ENCODE measurements around the gene AFTPH.

The AFTPH gene

GRCh38 chr2:64624108-64624610 lies 100.0 kb downstream of the AFTPH start:
- H3K27ac ChIP-seq (ENCODE audit: extremely low read depth, low read depth, low read length) = no peak overlapping the region
- CTCF ChIA-PET = interaction anchor here (0.6 kb wide), 1 partner anchor 20 kb away, joined by 3 read pairs; no protein-coding TSS in a partner anchor
- POLR2A ChIA-PET = no interaction called here
- H3K4me1 ChIP-seq (ENCODE audit: control insufficient read depth, insufficient read depth, low read length) = no peaks in the 10 kb centered on the region
- TF ChIP-seq ZSCAN16 (tag by site-specific recombination; IDR thresholded peaks at IDR 0.05) (no peak), TRIM28 (IDR thresholded peaks at IDR 0.05; ENCODE audit: borderline replicate concordance, low read length) (no peak), ZNF311 (tag by site-specific recombination; IDR thresholded peaks at IDR 0.05; ENCODE audit: borderline replicate concordance) (no peak), KLF16 (tag by site-specific recombination; IDR thresholded peaks at IDR 0.05) (no peak), PRDM6 (tag by site-specific recombination; IDR thresholded peaks at IDR 0.05) (no peak), ZSCAN5A (tag by site-specific recombination; IDR thresholded peaks at IDR 0.05) (no peak), ZNF654 (tag by site-specific recombination; IDR thresholded peaks at IDR 0.05; ENCODE audit: low read depth) (no peak), ZNF521 (tag by site-specific recombination; IDR thresholded peaks at IDR 0.05) (no peak), ZBTB49 (tag by site-specific recombination; IDR thresholded peaks at IDR 0.05; ENCODE audit: low read depth) (no peak)
- no peaks in the 10 kb centered on the region for H3K36me3 ChIP-seq (ENCODE audit: control insufficient read depth in 2 of 2, insufficient read depth in 1 of 2, low read length in 2 of 2)
- no peaks in the 10 kb centered on the region for H3K9me3 ChIP-seq (ENCODE audit: control insufficient read depth, insufficient read depth, low read depth, low read length)
- no peak overlapping the region for H3K4me3 ChIP-seq (ENCODE audit: low read depth, low read length)

GRCh38 chr2:64624862-64625261 lies 100.7 kb downstream of the AFTPH start:
- Histone ChIP-seq H3K27ac (ENCODE audit: extremely low read depth, low read depth, low read length) (no peak overlapping the region), H3K4me3 (ENCODE audit: low read depth, low read length) (no peak overlapping the region), H3K9me3 (ENCODE audit: control insufficient read depth, insufficient read depth, low read depth, low read length) (no peaks in the 10 kb centered on the region), H3K36me3 (ENCODE audit: control insufficient read depth in 2 of 2, insufficient read depth in 1 of 2, low read length in 2 of 2) (no peaks in the 10 kb centered on the region), H3K4me1 (ENCODE audit: control insufficient read depth, insufficient read depth, low read length) (no peaks in the 10 kb centered on the region)
- CTCF ChIA-PET = interaction anchor here (0.6 to 1.1 kb wide), 4 partner anchors 20 to 586 kb away, joined by 3 to 5 read pairs (median 3); no protein-coding TSS in a partner anchor
- POLR2A ChIA-PET = no interaction called here
- TF ChIP-seq ZNF311 (tag by site-specific recombination; IDR thresholded peaks at IDR 0.05; ENCODE audit: borderline replicate concordance) = no peak
- TF ChIP-seq ZNF292 (tag by site-specific recombination; IDR thresholded peaks at IDR 0.05; ENCODE audit: borderline replicate concordance, low read depth) = no peak
- TF ChIP-seq KLF16 (tag by site-specific recombination; IDR thresholded peaks at IDR 0.05) = no peak
- no peak for TF ChIP-seq ZNF302 (tag by site-specific recombination; IDR thresholded peaks at IDR 0.05; ENCODE audit: low read depth)
- TF ChIP-seq ZNF776 (tag by site-specific recombination; IDR thresholded peaks at IDR 0.05; ENCODE audit: borderline replicate concordance) = no peak
- no peak for TF ChIP-seq ZEB2 (tag by site-specific recombination; IDR thresholded peaks at IDR 0.05)
- no peak for TF ChIP-seq OSR2 (tag by site-specific recombination; IDR thresholded peaks at IDR 0.05)
- TF ChIP-seq ZNF248 (tag by site-specific recombination; IDR thresholded peaks at IDR 0.05) = no peak
- no peak for TF ChIP-seq GLI4 (tag by site-specific recombination; IDR thresholded peaks at IDR 0.05)
- TF ChIP-seq ZBTB17 (tag by site-specific recombination; IDR thresholded peaks at IDR 0.05) = no peak
- no peak for TF ChIP-seq ZFP41 (tag by site-specific recombination; IDR thresholded peaks at IDR 0.05; ENCODE audit: borderline replicate concordance)
- no peak for TF ChIP-seq ZBTB26 (tag by site-specific recombination; optimal IDR thresholded peaks at IDR 0.05)
- TF ChIP-seq ZNF768 (tag by site-specific recombination; IDR thresholded peaks at IDR 0.05) = no peak
- TF ChIP-seq TCF7L2 (IDR thresholded peaks at IDR 0.05; ENCODE audit: borderline replicate concordance, low read depth, low read length) = no peak
